Measurements from ENCODE around the gene KIF21A. TPM values are rescaled to one million over a fixed set of nuclear protein-coding genes. Genes with fewer than 3 reads are reported as not detected.

KIF21A gene
- total and polyA plus RNA-seq, 2 of the 13 experiments (the other 11 are each of a cell fraction or from before 2014, with no cell fraction given) = 20.6 to 39.7 TPM

GRCh38 chr12:39355841-39356240 lies 87.1 kb downstream of the KIF21A start (continued):
- TF ChIP-seq, protein P1, sequence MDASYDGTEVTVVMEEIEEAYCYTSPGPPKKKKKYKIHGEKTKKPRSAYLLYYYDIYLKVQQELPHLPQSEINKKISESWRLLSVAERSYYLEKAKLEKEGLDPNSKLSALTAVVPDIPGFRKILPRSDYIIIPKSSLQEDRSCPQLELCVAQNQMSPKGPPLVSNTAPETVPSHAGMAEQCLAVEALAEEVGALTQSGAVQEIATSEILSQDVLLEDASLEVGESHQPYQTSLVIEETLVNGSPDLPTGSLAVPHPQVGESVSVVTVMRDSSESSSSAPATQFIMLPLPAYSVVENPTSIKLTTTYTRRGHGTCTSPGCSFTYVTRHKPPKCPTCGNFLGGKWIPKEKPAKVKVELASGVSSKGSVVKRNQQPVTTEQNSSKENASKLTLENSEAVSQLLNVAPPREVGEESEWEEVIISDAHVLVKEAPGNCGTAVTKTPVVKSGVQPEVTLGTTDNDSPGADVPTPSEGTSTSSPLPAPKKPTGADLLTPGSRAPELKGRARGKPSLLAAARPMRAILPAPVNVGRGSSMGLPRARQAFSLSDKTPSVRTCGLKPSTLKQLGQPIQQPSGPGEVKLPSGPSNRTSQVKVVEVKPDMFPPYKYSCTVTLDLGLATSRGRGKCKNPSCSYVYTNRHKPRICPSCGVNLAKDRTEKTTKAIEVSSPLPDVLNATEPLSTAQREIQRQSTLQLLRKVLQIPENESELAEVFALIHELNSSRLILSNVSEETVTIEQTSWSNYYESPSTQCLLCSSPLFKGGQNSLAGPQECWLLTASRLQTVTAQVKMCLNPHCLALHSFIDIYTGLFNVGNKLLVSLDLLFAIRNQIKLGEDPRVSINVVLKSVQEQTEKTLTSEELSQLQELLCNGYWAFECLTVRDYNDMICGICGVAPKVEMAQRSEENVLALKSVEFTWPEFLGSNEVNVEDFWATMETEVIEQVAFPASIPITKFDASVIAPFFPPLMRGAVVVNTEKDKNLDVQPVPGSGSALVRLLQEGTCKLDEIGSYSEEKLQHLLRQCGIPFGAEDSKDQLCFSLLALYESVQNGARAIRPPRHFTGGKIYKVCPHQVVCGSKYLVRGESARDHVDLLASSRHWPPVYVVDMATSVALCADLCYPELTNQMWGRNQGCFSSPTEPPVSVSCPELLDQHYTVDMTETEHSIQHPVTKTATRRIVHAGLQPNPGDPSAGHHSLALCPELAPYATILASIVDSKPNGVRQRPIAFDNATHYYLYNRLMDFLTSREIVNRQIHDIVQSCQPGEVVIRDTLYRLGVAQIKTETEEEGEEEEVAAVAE (CRISPR knock-in tag; IDR thresholded peaks at IDR 0.05; ENCODE audit: borderline replicate concordance) = no peak
- no peak for TF ChIP-seq AGO1 (IDR thresholded peaks at IDR 0.05; ENCODE audit: low read depth, low read length, poor library complexity, severe bottlenecking)
- no peak for TF ChIP-seq PRMT3 (CRISPR knock-in tag; IDR thresholded peaks at IDR 0.05; ENCODE audit: borderline replicate concordance, low read depth)
- TF ChIP-seq ZBTB44 (CRISPR knock-in tag; IDR thresholded peaks at IDR 0.05) = no peak
- TF ChIP-seq IRX3 (CRISPR knock-in tag; IDR thresholded peaks at IDR 0.05; ENCODE audit: borderline replicate concordance, low read depth) = no peak
- TF ChIP-seq ZNF670 (CRISPR knock-in tag; IDR thresholded peaks at IDR 0.05; ENCODE audit: borderline replicate concordance) = no peak
- TF ChIP-seq ZNF225 (CRISPR knock-in tag; IDR thresholded peaks at IDR 0.05) = no peak
- no peak for TF ChIP-seq ERF (CRISPR knock-in tag; IDR thresholded peaks at IDR 0.05)
- TF ChIP-seq HDAC1 (CRISPR knock-in tag; IDR thresholded peaks at IDR 0.05) = no peak
